ENCODE results near the gene NTRK3.
"Not testable (repeated sequence)": the region's sequence is repeated elsewhere in the genome, so short reads cannot be mapped to it uniquely, and the experiment has no call there.

NTRK3 gene

GRCh38 chr15:88036154-88036839, 220.2 kb downstream of the NTRK3 start:
- in situ Hi-C loops (cut with HindIII; ENCODE audit: low sequenced_read_pairs) = no loop called here
- no peak for DNase-seq (ENCODE audit: low read depth, low spot score)
- H3K4me3 ChIP-seq (ENCODE audit: low read depth, low read length) = no peak overlapping the region
- TF ChIP-seq, protein P1, sequence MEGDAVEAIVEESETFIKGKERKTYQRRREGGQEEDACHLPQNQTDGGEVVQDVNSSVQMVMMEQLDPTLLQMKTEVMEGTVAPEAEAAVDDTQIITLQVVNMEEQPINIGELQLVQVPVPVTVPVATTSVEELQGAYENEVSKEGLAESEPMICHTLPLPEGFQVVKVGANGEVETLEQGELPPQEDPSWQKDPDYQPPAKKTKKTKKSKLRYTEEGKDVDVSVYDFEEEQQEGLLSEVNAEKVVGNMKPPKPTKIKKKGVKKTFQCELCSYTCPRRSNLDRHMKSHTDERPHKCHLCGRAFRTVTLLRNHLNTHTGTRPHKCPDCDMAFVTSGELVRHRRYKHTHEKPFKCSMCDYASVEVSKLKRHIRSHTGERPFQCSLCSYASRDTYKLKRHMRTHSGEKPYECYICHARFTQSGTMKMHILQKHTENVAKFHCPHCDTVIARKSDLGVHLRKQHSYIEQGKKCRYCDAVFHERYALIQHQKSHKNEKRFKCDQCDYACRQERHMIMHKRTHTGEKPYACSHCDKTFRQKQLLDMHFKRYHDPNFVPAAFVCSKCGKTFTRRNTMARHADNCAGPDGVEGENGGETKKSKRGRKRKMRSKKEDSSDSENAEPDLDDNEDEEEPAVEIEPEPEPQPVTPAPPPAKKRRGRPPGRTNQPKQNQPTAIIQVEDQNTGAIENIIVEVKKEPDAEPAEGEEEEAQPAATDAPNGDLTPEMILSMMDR (IDR thresholded peaks at IDR 0.05; ENCODE audit: low read depth, low read length) = no peak

DNA sequence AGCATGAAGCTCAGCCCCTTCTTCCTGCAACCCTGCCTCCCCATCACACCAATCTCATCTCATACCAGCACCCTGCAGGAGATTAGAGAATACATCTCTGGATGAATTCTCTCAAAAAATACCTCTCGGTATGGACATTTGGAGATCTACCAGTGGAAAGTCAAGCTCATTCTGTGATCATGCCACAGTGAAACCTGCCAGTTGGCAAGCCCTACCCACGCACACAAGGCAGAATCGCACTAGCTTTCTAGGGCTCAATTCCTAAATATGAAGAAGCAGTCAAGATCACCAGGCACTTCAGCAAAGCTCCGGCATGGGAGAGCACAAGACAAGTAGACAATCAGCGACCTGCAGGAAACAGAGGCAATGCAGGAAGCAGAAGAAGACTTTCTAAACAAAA, 221.2 kb downstream of the NTRK3 start:
- TF ChIP-seq, protein P1 (IDR thresholded peaks at IDR 0.05; ENCODE audit: low read depth, low read length) = no peak
- in situ Hi-C loops (cut with HindIII; ENCODE audit: low sequenced_read_pairs) = no loop called here
- no peak overlapping the region for H3K4me3 ChIP-seq (ENCODE audit: low read depth, low read length)
- DNase-seq (ENCODE audit: low read depth, low spot score) = no peak

DNA sequence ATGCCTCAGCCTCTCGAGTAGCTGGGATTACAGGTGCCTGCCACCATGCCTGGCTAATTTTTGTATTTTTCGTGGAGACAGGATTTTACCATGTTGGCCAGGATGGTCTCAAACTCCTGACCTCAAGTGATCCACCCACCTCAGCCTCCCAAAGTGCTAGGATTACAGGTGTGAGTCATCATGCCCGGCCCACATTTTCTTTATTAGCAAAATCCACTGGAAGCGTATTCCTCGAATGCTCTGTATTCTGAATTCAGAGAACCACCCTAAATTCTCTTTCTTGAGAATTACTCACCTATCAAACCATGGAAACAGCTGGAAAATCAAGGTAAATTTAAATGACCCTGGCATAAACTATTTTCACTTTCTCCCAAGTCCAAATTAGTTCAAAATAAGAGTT, 223.1 kb downstream of the NTRK3 start:
- in situ Hi-C loops (cut with HindIII; ENCODE audit: low sequenced_read_pairs); H3K4me3 ChIP-seq (ENCODE audit: low read depth, low read length); DNase-seq (ENCODE audit: low read depth, low spot score): not testable (repeated sequence)

GRCh38 chr15:88032787-88033186, 223.8 kb downstream of the NTRK3 start:
- TF ChIP-seq, protein P1 (IDR thresholded peaks at IDR 0.05; ENCODE audit: low read depth, low read length) = no peak
- no peak for DNase-seq (ENCODE audit: low read depth, low spot score)
- H3K4me3 ChIP-seq (ENCODE audit: low read depth, low read length) = no peak overlapping the region
- in situ Hi-C loops (cut with HindIII; ENCODE audit: low sequenced_read_pairs) = no loop called here

DNA sequence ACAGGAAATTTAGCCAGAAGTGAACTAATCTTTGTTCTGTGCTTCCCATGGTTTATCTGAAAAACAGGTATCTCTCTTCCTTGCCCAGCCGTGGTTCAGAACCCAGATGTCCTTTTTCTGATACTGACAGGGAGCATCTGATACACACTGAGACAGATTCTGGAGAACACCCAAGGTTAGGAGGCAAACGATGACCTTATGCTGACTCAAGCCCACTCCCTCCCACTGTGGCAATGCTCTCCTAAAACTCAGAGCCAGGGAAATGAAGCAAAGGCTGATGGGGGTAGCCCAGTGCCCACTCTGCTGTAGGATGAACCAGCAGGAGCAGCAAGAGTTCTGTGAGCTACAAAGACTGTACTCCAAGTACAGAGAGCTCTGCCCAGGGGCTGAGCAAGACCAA, 225.1 kb downstream of the NTRK3 start:
- no peak overlapping the region for H3K4me3 ChIP-seq (ENCODE audit: low read depth, low read length)
- in situ Hi-C loops (cut with HindIII; ENCODE audit: low sequenced_read_pairs) = no loop called here
- TF ChIP-seq, protein P1 (IDR thresholded peaks at IDR 0.05; ENCODE audit: low read depth, low read length) = no peak
- no peak for DNase-seq (ENCODE audit: low read depth, low spot score)

- H3K4me3 ChIP-seq (ENCODE audit: low read depth, low read length) = no peak overlapping the region
- no peak for DNase-seq (ENCODE audit: low read depth, low spot score)
- TF ChIP-seq, protein P1 (IDR thresholded peaks at IDR 0.05; ENCODE audit: low read depth, low read length) = no peak
- in situ Hi-C loops (cut with HindIII; ENCODE audit: low sequenced_read_pairs) = no loop called here
Observed at GRCh38 chr15:88029696-88030095, 226.8 kb downstream of the NTRK3 start.

DNA sequence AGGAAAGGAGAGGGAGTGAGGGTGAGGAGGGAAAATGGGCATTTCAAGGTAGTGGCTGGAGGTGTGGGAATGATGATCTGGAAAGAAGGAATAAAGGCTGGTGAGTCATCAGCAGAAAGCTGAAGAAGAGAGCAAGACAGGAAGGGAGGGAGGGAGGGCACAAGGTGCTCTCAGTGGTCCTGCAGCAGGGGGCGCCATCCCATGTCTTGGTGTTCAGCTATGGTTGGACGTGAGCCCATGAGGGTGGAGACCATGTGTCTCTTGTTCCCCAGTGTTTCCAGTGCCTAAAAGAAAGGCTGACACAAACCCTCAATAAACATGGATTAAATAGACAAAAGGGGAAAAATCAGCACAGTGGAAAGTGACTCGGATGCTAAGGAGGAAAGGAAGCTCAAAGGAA, 228.5 kb downstream of the NTRK3 start:
- TF ChIP-seq, protein P1 (IDR thresholded peaks at IDR 0.05; ENCODE audit: low read depth, low read length) = no peak
- DNase-seq (ENCODE audit: low read depth, low spot score) = no peak
- H3K4me3 ChIP-seq (ENCODE audit: low read depth, low read length) = no peak overlapping the region
- in situ Hi-C loops (cut with HindIII; ENCODE audit: low sequenced_read_pairs) = no loop called here

Measured in astrocyte of the spinal cord (primary cell).